Thymus (tissue), 11 donors: ENCODE results near the gene MED27. TPM values are rescaled to one million over a fixed set of nuclear protein-coding genes. Genes with fewer than 3 reads are reported as not detected.

Experiments
- DNase-seq, 9 donors: peaks; one replicate each; pipeline ENCODE4 v3.0.0-alpha.2; 2013; ENCODE audit warnings: low spot score in 9 of 9, low read depth in 6 of 9, missing footprints in 1 of 9
- H3K27ac ChIP-seq, 2 donors: one replicate each; pipeline ENCODE4 v1.5.1; 2013; ENCODE audit warnings: control low read depth in 1 of 2, low read depth in 1 of 2, low read length in 1 of 2, mild to moderate bottlenecking in 1 of 2, moderate library complexity in 1 of 2
- H3K27me3 ChIP-seq, 2 donors: one replicate each; pipeline ENCODE4 v1.5.1; 2013; ENCODE audit warnings: low read length in 1 of 2; ENCODE audit not compliant: control insufficient read depth in 2 of 2, insufficient read depth in 1 of 2
- H3K36me3 ChIP-seq, 2 donors: one replicate each; pipeline ENCODE4 v1.5.1; 2013; ENCODE audit warnings: low read length in 1 of 2, mild to moderate bottlenecking in 1 of 2, moderate library complexity in 1 of 2; ENCODE audit not compliant: control insufficient read depth in 2 of 2, insufficient read depth in 2 of 2
- H3K4me1 ChIP-seq, 2 donors: one replicate each; pipeline ENCODE4 v1.5.1; 2013; ENCODE audit warnings: low read length in 2 of 2; ENCODE audit not compliant: control insufficient read depth in 2 of 2, insufficient read depth in 2 of 2
- H3K4me3 ChIP-seq, 2 donors: one replicate each; pipeline ENCODE4 v1.5.1; 2013; ENCODE audit warnings: low read length in 2 of 2, control low read depth in 1 of 2, mild to moderate bottlenecking in 1 of 2
- H3K9me3 ChIP-seq, 2 donors: one replicate each; pipeline ENCODE4 v1.5.1; 2013; ENCODE audit warnings: low read length in 1 of 2, mild to moderate bottlenecking in 1 of 2; ENCODE audit not compliant: control insufficient read depth in 2 of 2, insufficient read depth in 1 of 2
- WGBS: extraction: QIAGEN DNeasy Blood & Tissue Kit; methylation state at CpG from one replicate; pipeline ENCODE4 v1.1.7; 2013; 5-methylcytosine and 5-hydroxymethylcytosine counted together
- polyA plus RNA-seq: library from polyadenylated mRNA; stranded (reverse); fragments of 200-250 nt; gene quantifications from one replicate; pipeline ENCODE4 v1.2.3, GENCODE V29; 2013
- total RNA-seq: library from RNA; stranded (reverse); fragments of 120-200 nt; gene quantifications from one replicate; pipeline ENCODE4 v1.2.4, GENCODE V29; 2013
- donor health status: healthy.

Gene MED27
- total and polyA plus RNA-seq, 2 donors = 27.2 to 31.0 TPM

DNA sequence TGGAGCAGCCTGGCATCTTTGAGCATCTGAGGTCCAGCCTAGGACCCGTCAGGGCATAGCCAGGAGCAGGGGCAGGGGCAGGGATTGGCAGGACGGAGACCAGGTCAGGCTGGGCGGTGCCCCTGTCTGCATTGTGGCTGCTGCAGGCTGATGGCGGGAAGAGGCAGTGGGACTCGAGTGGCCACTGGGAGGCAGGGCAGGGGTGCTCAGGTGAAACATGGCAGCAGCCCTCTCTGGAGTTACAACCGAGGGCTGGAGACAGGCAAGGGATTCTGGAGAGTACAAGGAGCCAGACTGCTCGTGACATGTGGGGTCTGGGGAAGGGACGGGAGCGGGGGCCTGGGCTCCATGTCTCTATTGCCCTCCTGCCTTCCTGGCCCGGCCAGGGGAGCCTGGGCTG is 242.4 kb downstream of the MED27 start:
- no peak for DNase-seq
- Histone ChIP-seq H3K9me3 (peaks cover 0 to 14% of the 10 kb centered on the region in 2 donors), H3K4me1 (peaks cover 0 to 31% of the 10 kb centered on the region in 2 donors), H3K36me3 (no peaks in the 10 kb centered on the region), H3K27me3 (peaks cover 0 to 12% of the 10 kb centered on the region in 2 donors), H3K27ac (no peak overlapping the region), H3K4me3 (no peak overlapping the region)
- 62% methylated on average over 10 of the region's 10 CpGs for WGBS

DNA sequence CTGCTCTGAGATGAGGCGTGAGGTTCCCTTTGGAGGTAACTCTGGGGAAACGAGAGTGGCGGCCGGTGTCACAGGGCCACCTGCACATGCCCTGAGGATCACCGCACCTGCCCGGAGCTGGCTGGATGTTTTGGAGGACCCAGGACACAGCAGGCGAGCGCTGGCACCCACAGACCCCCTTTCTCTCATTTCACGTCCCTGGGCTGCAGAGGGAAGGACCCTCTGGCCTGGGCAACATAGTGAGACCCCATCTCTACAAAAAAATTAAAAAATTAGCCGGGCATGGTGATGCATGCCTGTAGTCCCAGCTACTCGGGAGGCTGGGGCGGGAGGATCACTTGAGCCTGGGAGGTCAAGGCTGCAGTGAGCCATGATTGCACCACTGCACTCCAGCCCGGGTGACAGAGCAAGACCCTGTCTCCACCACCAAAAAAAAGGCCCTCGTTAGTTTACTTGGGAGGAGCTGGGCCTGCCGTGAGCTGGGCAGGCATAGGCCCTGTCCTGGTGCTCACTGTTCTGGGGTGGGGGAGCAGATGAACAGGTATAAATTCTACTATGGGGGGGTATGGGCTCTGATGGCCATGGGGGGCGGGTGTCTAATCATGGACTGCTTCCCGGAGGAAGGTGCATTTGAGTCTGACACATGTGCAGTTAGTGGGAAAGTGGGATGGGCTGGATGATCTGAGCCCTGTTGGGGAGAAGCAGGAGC is 242.9 kb downstream of the MED27 start:
- peaks cover 0 to 12% of the 10 kb centered on the region in 2 donors for H3K27me3 ChIP-seq

DNA sequence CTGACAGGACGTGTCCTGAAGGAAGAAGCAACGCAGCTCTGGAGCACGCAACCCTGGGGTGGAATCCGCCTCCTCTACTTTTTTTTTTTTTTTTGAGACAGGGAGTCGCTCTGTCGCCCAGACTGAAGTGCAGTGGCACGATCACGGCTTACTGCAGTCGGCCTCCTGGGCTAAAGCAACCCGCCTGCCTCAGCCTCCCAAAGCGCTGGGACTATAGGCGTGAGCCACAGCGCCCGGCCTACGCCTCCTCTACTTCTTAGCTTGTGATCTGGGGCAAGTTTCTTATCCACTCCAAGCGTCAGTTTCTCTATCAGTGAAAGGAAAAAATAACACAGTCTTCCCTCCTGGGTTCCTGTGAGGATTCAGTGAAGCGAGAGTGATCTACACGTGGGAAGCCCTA is 243.6 kb downstream of the MED27 start:
- H3K4me3 ChIP-seq = no peak overlapping the region
- 89% methylated on average over 18 of the region's 18 CpGs for WGBS
- no peak overlapping the region for H3K27ac ChIP-seq
- peaks cover 0 to 14% of the 10 kb centered on the region in 2 donors for H3K9me3 ChIP-seq
- no peaks in the 10 kb centered on the region for H3K36me3 ChIP-seq
- no peak for DNase-seq
- peaks cover 0 to 31% of the 10 kb centered on the region in 2 donors for H3K4me1 ChIP-seq
- peaks cover 0 to 12% of the 10 kb centered on the region in 2 donors for H3K27me3 ChIP-seq

More for the DNA sequence above, 242.9 kb downstream of the MED27 start:
- DNase-seq = no peak
- peaks cover 0 to 14% of the 10 kb centered on the region in 2 donors for H3K9me3 ChIP-seq
- peaks cover 0 to 31% of the 10 kb centered on the region in 2 donors for H3K4me1 ChIP-seq
- H3K27ac ChIP-seq = no peak overlapping the region
- H3K4me3 ChIP-seq = no peak overlapping the region
- WGBS = 93% methylated on average over 17 of the region's 17 CpGs
- H3K36me3 ChIP-seq = no peaks in the 10 kb centered on the region

GRCh38 chr9:131835151-131835910 is 244.3 kb downstream of the MED27 start:
- Histone ChIP-seq H3K36me3 (no peaks in the 10 kb centered on the region), H3K27ac (no peak overlapping the region), H3K4me1 (peaks cover 0 to 29% of the 10 kb centered on the region in 2 donors), H3K4me3 (no peak overlapping the region), H3K9me3 (peaks cover 0 to 14% of the 10 kb centered on the region in 2 donors), H3K27me3 (peaks cover 0 to 12% of the 10 kb centered on the region in 2 donors)
- 62% methylated on average over 30 of the region's 30 CpGs for WGBS
- no peak for DNase-seq

DNA sequence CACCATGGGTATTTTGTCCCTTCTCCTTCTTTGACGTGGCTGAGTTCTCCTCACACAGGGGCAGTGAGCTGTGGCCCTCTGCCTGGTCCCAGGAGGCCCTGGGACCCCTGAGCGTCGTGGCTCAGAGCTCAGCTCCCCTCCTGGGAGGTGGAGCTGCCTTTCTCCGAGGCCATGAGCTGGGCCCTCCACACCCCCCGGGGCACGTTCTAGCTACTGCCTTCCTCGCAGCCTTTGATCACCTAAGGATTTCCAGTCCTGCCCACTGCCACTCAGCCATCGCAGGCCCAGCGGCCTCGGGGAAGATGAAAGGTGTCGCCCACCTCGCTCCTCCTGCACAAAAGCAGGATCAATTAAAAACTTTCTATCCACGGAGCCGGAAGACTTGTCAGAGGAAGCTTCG is 244.9 kb downstream of the MED27 start:
- peaks cover 0 to 12% of the 10 kb centered on the region in 2 donors for H3K27me3 ChIP-seq
- H3K4me3 ChIP-seq = no peak overlapping the region
- H3K36me3 ChIP-seq = no peaks in the 10 kb centered on the region
- H3K9me3 ChIP-seq = peaks cover 0 to 14% of the 10 kb centered on the region in 2 donors
- DNase-seq = no peak
- WGBS = 69% methylated on average over 15 of the region's 15 CpGs
- H3K27ac ChIP-seq = no peak overlapping the region
- H3K4me1 ChIP-seq = peaks cover 0 to 25% of the 10 kb centered on the region in 2 donors

DNA sequence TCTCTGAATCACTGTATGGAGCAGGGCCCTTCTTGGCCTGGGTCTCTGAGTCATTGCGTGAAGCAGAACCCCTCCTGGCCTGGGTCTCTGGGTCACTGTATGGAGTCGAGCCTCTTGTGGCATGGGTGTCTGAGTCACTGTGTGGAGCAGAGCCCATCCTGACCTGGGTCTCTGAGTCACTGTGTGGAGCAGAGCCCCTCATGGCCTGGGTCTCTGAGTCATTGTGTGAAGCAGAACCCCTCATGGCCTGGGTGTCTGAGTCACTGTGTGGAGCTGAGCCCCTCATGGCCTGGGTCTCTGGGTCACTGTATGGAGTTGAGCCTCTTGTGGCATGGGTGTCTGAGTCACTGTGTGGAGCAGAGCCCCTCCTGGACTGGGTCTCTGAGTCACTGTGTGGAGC is 245.8 kb downstream of the MED27 start:
- H3K27ac ChIP-seq = no peak overlapping the region
- H3K27me3 ChIP-seq = peaks cover 0 to 12% of the 10 kb centered on the region in 2 donors
- peaks cover 0 to 18% of the 10 kb centered on the region in 2 donors for H3K4me1 ChIP-seq
- 97% methylated on average over 2 of the region's 2 CpGs for WGBS
- H3K36me3 ChIP-seq = no peaks in the 10 kb centered on the region
- DNase-seq = no peak
- no peak overlapping the region for H3K4me3 ChIP-seq
- H3K9me3 ChIP-seq = peaks cover 0 to 14% of the 10 kb centered on the region in 2 donors

DNA sequence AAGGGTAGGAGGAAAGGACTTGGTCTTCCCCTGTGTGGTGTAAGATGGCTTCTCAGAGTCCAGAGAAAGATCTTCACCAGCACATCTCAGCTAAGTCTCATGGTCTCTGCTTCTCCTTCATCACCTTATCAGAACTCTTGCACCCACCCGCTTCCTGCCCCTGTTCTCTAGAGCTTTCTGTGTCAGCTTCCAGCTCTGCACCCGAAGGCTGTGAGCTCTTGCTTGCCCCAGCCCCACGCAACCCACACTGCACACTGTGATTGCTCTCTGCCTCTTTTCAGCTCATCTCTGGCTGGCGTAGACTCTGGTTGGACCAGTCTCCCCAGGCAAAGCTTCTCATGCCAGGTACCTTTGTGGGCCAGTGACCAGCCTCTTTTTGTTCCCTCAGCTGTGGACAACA is 246.6 kb downstream of the MED27 start:
- H3K9me3 ChIP-seq = peaks cover 0 to 14% of the 10 kb centered on the region in 2 donors
- H3K27ac ChIP-seq = peak overlapping the region; percentile 57 to 60
- 59% methylated on average over 4 of the region's 4 CpGs for WGBS
- no peaks in the 10 kb centered on the region for H3K36me3 ChIP-seq
- peaks cover 0 to 12% of the 10 kb centered on the region in 2 donors for H3K27me3 ChIP-seq
- peaks cover 0 to 12% of the 10 kb centered on the region in 2 donors for H3K4me1 ChIP-seq
- DNase-seq = peak in 6 of 9 donors; percentile 15 to 48 (median 24)
- no peak overlapping the region for H3K4me3 ChIP-seq

DNA sequence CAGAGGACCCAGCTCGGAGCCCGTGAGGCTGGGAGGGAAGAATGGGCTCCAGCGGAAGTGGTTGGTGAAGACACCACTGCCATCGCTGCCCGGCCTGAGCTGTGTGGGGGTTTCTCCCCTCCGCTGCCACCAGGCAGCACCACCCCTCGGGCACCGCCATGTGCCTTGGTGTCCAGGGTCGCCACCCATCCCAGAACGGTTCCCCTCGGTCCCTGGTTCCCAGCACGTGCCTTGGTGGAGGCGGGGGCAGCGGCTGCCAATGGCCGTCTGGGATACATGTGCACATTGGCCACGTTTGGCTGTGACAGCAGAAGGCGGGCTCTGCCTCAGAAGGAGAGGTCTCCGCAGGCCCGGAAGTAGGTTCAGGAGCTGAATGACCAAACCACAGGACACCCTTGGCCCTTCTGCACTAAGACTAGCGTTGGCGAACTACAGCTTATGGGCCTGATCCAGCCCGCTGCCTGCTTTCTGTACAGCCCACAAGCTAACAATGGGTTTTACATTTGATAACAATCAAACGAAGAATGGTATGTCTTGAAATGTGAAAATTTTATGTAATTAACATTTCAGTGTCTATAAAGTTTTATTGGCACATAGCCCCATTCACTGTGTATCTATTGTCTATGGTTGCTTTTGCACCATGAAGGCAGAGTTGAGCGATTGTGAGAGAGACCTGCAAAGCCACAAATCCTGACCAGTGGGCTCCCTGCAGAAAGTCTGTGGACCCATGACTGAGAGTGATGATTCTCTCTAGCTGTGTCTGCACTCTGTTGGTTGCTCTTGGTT is 248.1 kb downstream of the MED27 start:
- H3K9me3 ChIP-seq = peaks cover 0 to 13% of the 10 kb centered on the region in 2 donors
- peaks cover 0 to 12% of the 10 kb centered on the region in 2 donors for H3K4me1 ChIP-seq
- no peak for DNase-seq
- H3K4me3 ChIP-seq = no peak overlapping the region
- H3K27me3 ChIP-seq = peaks cover 0 to 12% of the 10 kb centered on the region in 2 donors
- H3K27ac ChIP-seq = no peak overlapping the region
- WGBS = 92% methylated on average over 24 of the region's 24 CpGs
- no peaks in the 10 kb centered on the region for H3K36me3 ChIP-seq
